Left hindlimb (tissue), 1 donor: ENCODE data around the gene NDRG2.

Experiments used
- DNase-seq: peaks from one replicate; pipeline ENCODE4 v3.0.0-alpha.2; 2018

The NDRG2 gene

DNA sequence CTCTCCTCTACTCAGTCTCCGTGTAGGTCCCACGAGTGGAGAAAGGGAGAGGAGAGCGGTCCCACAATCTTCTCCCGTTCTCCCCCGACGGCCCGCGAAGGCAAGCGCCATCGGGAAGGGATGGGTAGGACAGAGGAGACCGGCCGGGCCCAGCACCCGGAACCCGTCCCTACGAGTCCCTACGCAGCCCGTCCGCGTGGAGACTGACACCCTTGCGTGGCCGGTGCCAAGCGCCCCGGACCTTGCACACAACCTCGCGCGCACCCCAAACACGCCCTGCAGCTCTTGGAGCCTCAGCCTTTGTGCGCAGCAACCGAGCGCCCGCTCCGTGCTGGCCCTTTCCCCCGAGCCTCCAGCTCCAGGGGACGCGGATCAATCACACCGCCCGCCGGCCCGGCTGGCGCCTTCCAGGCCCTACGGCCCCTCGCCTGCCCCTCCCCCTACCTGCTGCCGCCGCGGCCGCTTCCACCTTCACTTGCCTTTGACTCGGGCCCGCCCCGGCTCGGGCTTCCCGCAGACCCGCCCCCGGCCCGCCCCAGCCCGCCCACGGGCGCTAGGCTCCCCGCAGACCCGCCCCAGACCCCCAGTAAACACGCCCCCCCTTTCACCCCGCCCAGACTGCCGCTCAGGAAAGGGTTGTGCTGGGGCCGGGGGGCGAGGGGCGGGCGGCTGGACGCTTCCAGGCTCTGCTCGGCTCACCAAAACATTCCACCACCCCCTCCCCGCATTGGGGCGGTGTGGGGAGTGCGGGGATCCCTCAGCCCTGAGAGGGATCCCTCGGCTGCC, at the start of gene NDRG2:
Gene NDRG2, minus strand, starts transcription at position 477 of the 786 bp plus-strand sequence. CDS start 1,746 bp downstream, outside the sequence.
- peak; percentile 87 for DNase-seq

DNA sequence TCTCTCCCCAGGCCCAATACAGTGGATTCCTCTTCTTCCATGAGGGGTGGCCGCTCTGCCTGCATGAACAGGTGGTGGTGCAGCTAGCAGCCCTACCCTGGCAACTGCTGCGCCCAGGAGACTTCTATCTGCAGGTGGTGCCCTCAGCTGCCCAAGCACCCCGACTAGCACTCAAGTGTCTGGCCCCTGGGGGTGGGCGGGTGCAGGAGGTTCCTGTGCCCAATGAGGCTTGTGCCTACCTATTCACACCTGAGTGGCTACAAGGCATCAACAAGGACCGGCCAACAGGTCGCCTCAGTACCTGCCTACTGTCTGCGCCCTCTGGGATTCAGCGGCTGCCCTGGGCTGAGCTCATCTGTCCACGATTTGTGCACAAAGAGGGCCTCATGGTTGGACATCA, 49.1 kb upstream of the NDRG2 start:
- DNase-seq: no peak

DNA sequence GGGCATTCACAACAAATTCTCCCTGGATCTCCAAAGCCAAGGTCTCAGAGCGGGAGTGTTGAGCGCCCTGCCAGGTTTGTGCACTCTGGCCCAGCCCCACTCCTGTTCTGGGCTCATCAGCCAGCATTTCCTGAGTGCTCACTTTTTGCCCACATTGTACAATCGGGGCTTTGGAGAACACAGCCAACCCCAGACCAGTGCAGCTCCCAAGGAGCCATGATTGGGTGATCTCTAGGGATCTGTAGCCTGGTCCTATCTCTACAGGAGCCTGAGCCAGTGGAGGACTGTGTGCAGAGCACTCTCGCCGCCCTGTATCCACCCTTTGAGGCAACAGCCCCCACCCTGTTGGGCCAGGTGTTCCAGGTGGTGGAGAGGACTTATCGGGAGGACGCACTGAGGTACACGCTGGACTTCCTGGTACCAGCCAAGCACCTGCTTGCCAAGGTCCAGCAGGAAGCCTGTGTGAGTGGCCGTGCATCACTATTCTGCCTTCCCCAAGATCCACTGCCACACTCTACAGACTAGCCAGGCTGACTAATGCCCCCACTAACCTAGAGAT, 48.0 kb upstream of the NDRG2 start:
- no peak for DNase-seq

DNA sequence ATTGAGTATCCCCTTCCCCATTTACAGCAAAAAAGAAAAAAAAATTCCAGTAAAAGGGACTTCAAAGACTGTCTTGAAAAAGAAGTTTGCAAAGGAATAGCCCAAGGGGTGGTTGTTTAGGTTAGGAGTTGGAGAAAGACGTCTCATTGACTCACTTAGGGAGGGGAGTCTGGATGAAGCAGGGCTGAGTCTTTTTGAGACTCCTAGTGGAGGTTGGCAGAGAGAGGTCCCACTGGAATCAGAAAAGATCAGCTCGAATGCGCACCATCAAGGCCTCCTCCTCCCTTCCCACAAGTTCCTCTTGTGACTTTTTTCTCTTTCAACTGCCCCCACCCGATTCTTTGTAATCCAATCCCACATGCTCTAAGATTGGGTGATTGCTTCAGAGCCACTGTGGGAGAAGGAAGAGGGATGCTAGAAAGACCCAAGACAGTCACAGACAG, 47.2 kb upstream of the NDRG2 start:
- no peak for DNase-seq

DNA sequence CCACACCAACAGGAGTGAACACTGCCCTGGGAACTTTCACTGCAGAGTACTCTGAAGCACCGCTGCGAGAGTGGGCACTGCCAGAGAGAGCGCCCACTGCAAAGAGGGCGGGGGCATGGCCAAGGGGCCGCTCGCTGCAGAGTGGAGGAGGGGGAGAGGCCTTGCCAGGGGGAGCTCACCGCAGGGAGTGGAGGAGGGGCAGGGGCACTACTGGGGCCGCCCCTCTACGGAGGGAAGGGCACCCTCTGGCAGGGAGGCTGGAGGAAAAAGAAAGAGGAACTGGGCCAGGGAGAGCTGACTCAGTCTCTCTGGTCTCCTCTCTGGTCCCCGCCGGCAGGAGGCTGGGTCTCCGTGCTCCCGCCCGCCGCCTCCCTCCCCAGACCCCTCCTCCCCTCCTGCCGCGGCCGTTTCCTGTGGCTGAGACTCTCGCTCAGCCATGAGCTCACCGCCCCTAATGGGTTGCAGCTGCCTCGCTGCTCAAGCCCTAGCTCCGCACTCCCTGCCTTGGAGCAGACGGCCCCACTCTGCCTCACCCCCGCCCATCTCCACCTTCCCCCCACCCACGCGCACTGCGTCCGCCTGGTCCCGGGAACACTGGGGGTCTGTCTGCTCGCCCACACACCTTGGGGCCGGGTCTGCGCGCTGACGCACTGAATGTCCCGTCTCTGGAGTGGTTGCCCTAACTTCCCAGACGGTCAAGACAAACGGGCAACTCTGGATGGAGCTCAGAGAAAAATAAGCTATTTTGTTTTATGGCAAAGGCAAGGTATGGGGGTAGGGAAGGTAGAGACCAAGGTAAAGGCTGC, 46.6 kb upstream of the NDRG2 start:
- peak; percentile 97 for DNase-seq

DNA sequence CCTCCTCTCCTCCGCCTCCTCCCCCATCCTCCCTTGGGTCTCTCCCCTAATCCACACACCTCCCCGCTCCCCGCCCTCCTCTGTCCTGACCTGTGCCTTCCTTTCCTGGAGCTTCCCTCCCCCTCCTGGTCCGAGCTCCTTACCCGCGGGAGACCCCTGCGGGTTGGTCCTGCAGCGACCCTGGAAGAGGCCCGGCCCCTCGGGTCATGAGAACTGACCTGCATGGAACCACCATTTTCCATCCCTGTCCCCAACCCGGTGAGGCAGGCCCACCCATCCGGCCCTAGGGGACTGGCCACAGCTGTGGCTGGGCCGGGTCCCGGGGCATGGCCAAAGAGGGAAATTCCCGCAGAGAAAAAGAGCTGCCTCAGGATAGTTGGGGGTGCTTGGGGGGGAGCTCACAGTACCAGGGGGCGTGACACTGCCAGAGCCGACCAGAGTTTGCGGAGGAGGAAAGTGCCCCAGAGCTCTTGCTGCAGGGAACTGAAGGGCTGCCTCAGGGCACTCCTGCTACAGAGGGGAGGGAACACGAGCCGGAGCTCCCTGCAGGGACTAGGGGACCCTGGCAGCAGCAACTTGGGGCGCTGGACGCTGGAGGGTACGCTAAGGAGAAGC, 45.9 kb upstream of the NDRG2 start:
- no peak for DNase-seq

DNA sequence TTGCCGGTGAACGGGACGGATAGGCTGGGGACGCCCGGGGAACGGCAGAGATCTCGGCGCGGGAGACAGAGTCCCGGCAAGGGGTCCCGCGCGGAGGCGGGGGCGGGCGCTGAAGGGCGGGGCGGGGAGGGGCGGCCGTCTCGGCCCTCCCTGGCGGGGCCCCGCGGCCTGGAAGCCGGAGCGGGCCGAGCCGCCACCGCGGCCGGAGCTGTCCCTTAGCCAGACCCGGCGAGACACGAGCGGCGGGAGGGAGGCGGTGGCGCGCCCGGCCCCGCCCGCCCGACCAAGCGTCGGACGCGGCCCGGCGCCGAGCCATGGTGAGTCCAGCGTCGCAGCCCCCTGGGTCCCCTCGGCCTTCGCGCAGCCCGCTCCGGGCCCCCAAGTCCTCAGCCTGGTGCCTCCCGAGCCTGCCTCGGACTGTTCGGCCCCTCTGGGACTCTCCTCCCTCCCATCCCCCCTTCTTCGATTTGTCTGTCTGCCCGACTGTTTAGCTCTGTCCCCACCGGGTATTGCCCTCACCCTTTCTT, 45.3 kb upstream of the NDRG2 start, which contains the start of gene ARHGEF40:
Gene ARHGEF40, plus strand, starts transcription at position 222 of the 527 bp plus-strand sequence. Its CDS starts 93 bp downstream, at position 315.
- DNase-seq: peak; percentile 86

DNA sequence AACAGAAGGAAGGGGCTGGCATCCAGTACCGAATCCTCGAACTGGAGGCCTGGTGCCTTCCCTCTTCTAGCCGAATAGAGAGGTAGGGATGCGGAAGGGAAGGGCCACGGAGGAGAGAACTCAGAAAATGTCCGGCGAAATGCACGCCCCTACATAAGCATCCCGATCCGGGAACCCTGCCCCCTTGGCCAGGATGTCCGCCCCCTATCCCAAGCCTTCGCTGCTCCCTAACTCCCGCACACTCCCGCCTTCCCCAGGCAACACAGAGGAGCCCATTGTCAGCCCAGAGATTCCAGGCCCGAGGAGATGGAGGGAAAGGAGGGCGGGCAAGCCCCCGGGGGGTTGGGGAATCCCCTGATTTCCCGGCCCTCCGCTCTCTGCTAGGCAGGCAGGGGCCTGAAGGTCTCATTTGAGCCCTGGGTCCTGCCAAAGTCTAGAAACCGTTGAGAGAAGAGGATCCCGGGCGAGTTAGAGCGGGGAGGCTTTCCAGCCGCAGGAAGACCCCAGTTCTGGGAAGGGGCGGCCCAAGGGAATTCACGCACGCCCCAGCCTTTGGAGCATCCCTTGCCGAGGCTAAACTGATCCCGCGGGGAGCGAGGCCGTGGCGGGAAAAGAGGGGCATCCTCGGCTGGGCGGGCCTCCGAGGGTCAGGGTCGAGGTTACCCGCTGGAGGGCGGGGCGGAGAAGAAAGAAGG, 44.7 kb upstream of the NDRG2 start:
- DNase-seq: peak; percentile 87

DNA sequence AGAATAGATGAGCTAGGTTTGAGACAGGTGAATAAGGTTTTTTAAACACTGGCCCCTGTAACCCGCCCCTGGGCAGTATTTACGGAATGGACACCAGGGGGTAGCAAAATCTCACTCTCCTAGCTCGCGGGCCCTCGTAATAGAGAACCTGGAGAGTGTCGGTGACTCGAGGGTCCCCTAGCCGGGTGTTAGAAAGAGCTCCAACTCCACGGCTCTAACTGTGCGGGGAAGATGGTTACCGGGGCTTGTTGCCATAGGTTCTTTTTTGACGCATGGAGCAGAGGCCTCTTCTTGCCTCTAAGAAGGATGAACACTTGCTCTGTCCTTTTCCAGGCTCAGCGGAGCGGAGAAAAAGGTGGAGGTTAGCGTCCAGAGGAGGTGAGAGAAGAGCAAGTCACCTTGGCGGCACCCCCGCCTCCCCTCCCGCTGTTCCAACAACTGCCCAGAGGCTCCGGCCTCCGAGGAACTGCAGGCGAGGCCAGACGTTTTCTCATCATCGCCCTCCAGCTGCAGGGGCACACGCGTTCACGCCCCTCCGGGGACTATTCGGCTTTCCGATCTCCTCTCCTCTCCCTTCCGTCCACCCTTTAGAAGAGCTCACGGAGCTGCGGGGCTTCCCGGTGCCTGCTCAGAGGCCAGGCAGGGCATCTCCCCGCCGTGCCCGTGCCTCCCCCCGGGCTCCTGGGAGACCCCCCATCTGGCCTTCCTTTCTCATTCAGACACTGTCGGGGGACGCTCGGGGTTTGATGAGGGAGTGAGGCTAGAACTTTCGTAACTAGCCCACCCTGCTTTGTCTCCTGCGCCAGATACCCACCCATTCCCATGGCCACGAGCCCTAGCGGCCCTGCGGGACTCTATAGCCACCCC, 43.9 kb upstream of the NDRG2 start:
- peak; percentile 70 for DNase-seq

DNA sequence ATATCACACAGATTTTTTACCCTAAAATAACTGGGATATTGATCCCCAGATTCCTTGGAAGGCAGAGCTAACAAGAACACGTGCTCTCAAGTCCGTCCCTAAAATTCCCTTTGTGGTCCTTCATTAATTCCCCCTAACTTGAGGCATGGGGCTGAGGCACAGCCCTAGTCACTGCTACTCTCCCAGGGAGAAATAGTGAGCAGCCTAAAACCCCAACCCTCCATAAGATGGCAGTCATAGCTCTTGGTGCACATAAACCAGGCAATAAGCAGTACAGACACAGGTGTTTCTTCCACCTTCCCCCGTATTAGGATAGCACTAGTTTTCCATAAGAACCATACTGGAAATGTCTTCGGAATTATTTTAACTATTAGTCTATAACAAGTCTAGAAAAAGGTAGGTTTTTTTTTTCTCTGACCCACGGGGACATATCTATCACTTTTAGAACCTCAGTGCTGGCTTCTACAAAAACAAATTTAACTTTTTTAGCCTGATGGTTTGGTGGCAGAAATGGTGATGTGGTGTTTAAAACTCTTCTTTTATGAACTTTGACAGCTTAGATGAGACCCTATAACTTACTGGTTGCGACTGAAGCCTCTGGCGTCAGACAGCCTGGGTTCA, 42.1 kb upstream of the NDRG2 start:
- no peak for DNase-seq

DNA sequence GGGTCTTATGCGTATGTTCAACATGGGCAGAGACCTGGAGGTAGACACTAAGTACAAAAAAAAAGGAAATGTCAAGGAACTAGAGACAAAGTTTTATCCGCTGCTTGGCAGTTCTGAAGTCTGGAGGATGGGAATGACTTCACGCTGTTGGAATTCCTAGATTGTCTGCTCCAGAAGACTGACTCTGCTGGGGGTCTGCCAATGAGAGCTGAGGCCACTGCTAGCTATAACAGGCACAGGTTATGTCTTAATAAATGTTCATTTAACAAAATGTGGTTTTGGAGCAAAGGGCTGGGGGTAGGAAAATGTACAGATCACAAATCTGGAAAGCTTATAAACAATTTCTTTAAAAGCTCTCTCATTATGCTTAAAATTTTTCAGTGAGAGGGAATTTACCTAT, 38.6 kb upstream of the NDRG2 start:
- DNase-seq: no peak

DNA sequence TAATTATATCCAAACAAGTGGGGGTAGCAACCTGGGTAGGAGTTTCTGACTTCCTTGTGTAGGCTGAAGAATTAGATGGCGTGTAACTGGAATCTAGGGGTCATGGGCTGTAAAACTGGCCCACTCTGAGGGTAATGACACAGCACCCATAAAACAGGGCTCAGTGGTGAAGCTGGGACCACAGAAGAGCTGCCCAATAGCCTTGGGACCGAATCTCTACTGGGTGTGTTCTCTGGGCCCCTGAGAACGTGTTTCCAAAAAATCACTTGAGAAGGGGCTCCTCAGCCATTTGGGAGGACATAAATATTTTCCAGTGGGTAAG, 36.4 kb upstream of the NDRG2 start:
- no peak for DNase-seq

DNA sequence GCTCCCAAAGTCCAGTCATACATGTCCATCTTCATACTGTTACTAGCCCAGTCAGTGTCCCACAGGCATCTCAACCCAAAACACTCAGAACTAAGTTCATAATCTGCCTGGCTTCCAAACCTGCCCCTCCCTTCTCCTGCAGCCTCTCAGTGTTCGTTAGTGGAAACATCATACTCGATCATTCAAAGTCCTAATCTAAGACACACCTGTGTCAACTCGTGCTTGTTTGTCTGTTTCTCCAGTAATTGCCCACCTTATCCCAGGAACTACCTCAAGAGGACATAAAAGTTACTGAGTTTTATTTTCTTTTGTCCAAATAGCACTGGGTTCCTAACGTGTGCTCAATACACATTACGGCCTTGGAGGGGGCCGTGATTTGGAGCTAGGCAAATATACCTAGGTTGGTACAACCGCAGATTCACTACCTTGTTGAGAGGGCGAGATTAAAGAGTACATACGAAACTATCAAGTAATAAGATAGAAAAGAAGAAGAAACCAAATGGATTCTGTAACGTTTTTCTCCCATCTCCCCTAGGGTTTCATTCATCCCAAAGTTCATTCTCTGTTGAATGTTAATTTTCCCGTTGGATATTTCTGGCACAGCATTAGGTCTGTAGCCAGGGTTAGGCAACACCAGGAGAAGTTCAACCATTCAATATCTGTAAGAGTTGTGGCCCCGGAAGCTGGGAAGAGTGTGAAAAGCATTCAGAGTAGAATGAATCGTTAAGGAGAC, 35.9 kb upstream of the NDRG2 start:
- no peak for DNase-seq

DNA sequence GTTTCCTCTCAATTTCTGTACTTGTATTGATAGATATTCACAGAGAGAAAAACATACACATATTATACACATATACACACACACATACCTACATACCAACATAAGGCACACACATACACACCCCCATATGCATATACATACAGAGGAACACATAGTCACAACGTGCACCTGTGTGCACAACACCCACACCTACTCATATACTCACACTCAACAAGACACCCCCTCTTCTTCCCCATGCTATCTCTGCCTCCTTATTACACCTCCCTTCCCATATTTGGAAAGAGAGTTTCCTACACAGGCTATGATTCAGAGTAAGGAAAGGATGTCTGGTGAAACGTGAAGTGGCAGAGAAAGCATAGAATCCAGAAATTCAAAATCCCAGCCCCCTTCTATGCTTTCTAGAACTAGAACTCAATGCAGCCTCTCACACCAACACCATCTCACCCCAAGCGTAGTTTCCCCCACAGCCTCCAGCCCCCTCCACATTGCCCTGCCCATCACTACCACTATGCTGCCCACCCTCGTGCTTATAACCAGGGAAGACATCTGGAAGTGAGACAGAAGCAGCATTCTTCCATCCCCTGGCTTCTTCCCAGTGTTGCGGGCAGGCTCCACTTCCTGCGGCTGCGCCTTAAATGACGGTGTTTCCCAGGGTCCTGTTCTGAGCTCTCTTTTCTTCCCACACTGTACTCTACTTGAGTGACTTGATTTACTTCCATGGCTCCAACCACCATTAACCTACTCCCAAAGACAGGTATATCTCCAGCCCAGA, 35.2 kb upstream of the NDRG2 start:
- DNase-seq: no peak

DNA sequence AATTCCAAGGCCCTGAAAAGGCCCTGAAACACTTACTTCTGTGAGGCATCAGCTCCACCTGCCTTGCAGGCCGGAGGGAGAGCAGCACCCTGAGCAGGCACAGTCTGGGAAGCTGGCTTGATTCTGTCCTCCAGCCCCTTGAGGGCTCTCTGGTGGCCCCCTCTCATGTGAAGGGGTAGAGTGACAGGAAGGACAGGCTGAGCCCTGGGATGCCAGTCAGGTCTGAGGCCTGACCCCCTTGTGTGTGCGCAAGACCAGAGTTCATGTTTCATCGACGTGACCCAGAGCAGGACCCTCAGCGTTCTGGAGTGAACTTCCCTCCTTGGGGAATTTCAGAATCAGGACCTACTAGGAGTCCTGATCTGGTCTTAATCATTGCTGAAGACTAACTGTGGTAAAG, 34.0 kb upstream of the NDRG2 start:
- DNase-seq: no peak

DNA sequence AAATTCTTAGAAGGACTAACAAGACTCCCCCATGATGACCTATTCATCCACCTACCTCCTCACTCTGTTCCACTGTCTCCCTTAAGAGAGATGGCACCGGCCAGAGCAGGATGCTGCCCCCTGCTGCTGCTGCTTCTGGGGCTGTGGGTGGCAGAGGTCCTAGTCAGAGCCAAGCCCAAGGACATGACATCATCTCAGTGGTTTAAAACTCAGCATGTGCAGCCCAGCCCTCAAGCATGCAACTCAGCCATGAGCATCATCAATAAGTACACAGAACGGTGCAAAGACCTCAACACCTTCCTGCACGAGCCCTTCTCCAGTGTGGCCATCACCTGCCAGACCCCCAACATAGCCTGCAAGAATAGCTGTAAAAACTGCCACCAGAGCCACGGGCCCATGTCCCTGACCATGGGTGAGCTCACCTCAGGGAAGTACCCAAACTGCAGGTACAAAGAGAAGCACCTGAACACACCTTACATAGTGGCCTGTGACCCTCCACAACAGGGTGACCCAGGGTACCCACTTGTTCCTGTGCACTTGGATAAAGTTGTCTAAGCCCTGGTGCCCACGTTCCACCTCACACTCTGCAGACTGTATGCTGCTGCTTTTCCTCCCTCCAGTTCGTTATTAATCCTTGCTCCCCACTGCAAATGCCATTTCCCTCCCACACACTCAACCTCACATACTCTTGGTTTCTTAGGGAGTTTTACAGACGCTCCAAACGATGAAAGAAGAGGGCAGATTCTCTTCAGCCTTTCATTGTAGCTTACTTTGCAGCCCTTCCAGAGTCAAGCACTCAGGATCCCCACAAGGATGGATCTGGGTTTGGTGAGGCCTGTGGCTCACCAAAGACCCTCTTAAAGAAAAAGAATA, 33.2 kb upstream of the NDRG2 start, which contains the start of gene RNASE8:
Gene RNASE8, plus strand, starts transcription at position 20 of the 873 bp plus-strand sequence. Its CDS starts 71 bp downstream, at position 91.
- DNase-seq: no peak

DNA sequence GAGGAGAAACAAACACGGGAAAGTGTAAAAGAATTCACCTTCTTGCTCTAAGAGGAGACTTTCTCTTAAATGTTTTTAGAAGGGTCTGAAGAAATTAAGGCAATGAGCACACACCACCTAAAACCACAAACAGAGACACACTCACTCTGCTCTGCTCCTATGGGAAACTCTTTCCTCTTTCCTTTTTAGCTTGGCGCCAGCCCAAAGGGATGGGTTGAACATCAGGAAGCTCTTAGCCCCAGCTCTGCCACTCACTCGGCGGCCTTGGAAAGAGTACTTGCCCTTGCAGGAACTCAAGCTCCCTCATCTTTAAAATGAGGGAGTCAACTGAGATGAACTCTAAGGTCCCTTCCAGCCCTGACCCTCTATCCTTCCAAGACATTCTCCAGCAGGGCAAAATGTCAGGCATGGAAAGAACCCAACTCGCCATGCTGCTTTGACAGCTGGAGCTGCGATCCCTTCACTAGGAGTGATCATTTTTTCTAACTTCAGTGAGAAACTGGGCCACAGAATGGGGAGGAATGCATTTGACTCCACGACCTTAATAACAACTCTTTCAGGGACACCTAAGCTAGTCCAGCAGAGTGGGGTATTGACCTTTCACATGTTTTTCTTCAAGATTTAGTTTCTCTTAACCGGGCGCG, 31.8 kb upstream of the NDRG2 start:
- DNase-seq: no peak
